Measurements from ENCODE around the gene PURB. TPM values are rescaled to one million over a fixed set of nuclear protein-coding genes. Genes with fewer than 3 reads are reported as not detected.
A peak's percentile ranks its signal among the peaks of the same experiment; 100 is the strongest.

Gene PURB
- total and polyA plus RNA-seq, 5 donors from 2014 or later = 1.1 to 29.9 (median 2.3) TPM

- H3K4me3 ChIP-seq (ENCODE audit: low read depth, low read length) = no peak overlapping the region
- H3K9me3 ChIP-seq (ENCODE audit: control insufficient read depth in 2 of 2, low read length in 2 of 2) = no peaks in the 10 kb centered on the region
- DNase-seq (no peak), ATAC-seq (ENCODE audit: low read depth in 2 of 2) (no peak)
- no peaks in the 10 kb centered on the region for H3K36me3 Mint-ChIP-seq
- H3K27ac Mint-ChIP-seq = no peak overlapping the region
- no peaks in the 10 kb centered on the region for H3K27me3 ChIP-seq (ENCODE audit: control insufficient read depth, insufficient read depth, low read length)
- H3K9me3 Mint-ChIP-seq = no peaks in the 10 kb centered on the region
- H3K27ac ChIP-seq (ENCODE audit: insufficient read depth, low read length, poor library complexity, severe bottlenecking) = no peak overlapping the region
- H3K27me3 Mint-ChIP-seq = no peaks in the 10 kb centered on the region
- peaks cover 5% of the 10 kb centered on the region for H3K4me1 ChIP-seq (ENCODE audit: control insufficient read depth, insufficient read depth, low read length, poor library complexity, severe bottlenecking)
- H3K36me3 ChIP-seq (ENCODE audit: control insufficient read depth, insufficient read depth, low read length) = no peaks in the 10 kb centered on the region
- peaks cover 4 to 9% (median 6%) of the 10 kb centered on the region in 4 donors for H3K4me1 Mint-ChIP-seq
- no peak overlapping the region for H3K4me3 Mint-ChIP-seq
Measured at GRCh38 chr7:44918029-44918428, 32.7 kb upstream of the PURB start.

GRCh38 chr7:44917465-44917864, 32.1 kb upstream of the PURB start:
- Mint-ChIP-seq H3K4me3 (no peak overlapping the region), H3K4me1 (peaks cover 4 to 9% (median 6%) of the 10 kb centered on the region in 4 donors), H3K36me3 (no peaks in the 10 kb centered on the region), H3K27ac (no peak overlapping the region), H3K9me3 (no peaks in the 10 kb centered on the region), H3K27me3 (no peaks in the 10 kb centered on the region)
- ATAC-seq (ENCODE audit: low read depth in 2 of 2) (no peak), DNase-seq (no peak)
- Histone ChIP-seq H3K36me3 (ENCODE audit: control insufficient read depth, insufficient read depth, low read length) (no peaks in the 10 kb centered on the region), H3K4me3 (ENCODE audit: low read depth, low read length) (no peak overlapping the region), H3K27me3 (ENCODE audit: control insufficient read depth, insufficient read depth, low read length) (no peaks in the 10 kb centered on the region), H3K4me1 (ENCODE audit: control insufficient read depth, insufficient read depth, low read length, poor library complexity, severe bottlenecking) (peaks cover 5% of the 10 kb centered on the region), H3K9me3 (ENCODE audit: control insufficient read depth in 2 of 2, low read length in 2 of 2) (no peaks in the 10 kb centered on the region), H3K27ac (ENCODE audit: insufficient read depth, low read length, poor library complexity, severe bottlenecking) (no peak overlapping the region)

DNA sequence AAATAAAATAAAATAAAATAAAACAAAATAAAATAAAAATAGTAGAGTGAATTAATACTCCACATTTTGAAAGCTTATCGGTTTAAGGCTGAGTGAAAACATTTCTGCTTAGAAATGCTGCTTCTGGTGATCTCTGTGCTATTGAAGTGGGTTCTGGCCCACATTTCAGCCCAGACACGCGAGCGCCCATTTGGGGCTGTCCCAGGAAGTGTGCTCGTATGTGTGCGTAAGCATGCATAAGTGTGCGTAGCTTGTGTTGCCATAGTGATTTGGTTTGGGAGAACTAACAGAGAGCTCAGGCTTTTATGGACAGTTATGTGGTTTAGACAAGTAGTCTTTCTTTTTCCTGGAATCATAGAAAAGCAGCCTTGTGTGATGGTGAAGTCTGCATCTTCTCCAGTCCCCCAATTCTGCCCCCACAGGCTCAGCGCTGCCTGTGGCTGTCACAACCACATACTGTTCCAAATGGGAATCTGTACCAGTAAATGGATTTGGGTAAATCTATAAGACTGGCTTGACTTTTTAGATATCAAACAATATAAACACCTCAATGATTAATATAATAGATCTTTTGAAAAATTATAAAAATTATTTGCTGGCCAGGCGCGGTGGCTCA, 29.8 kb upstream of the PURB start:
- Mint-ChIP-seq H3K4me1 (peaks cover 4 to 6% (median 5%) of the 10 kb centered on the region in 4 donors), H3K36me3 (no peaks in the 10 kb centered on the region), H3K9me3 (no peaks in the 10 kb centered on the region), H3K4me3 (peak overlapping the region in 2 of 4 donors; percentile 13 to 23), H3K27me3 (no peaks in the 10 kb centered on the region), H3K27ac (peak overlapping the region in 2 of 3 donors; percentile 41 to 89)
- Histone ChIP-seq H3K36me3 (ENCODE audit: control insufficient read depth, insufficient read depth, low read length) (no peaks in the 10 kb centered on the region), H3K4me3 (ENCODE audit: low read depth, low read length) (no peak overlapping the region), H3K4me1 (ENCODE audit: control insufficient read depth, insufficient read depth, low read length, poor library complexity, severe bottlenecking) (peaks cover 5% of the 10 kb centered on the region), H3K27ac (ENCODE audit: insufficient read depth, low read length, poor library complexity, severe bottlenecking) (peak overlapping the region; percentile 57), H3K27me3 (ENCODE audit: control insufficient read depth, insufficient read depth, low read length) (no peaks in the 10 kb centered on the region), H3K9me3 (ENCODE audit: control insufficient read depth in 2 of 2, low read length in 2 of 2) (no peaks in the 10 kb centered on the region)
- peak; percentile 91 to 94 for ATAC-seq (ENCODE audit: low read depth in 2 of 2)
- peak; percentile 46 to 66 (median 54) for DNase-seq

DNA sequence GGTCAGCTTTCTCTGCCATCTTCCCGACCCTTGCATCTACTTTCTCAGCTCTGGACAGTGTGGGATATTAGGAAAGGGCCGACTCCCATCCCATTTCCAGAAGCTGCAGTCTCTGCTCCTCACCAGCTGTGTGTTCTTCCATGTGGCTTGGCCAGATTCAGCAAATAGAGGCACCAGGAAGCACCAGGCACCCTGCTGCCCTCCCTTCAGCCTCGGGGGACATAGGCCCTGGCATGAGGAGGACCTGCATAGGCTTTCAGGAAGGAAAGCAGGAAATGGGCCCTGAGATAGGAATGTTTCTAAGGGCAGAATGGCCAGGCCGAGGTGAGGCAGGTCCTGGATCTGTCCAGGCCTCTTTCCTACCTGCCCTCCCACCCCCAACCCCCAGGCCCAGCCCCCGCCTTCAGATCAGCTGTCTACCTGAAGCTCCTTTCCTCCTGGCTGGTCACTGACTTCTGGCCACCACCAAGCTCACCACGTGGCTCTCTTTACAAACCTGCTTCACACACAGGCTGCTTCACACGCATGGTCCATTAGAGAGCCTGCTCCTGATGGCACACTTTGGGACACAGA, 27.5 kb upstream of the PURB start:
- ATAC-seq (ENCODE audit: low read depth in 2 of 2) = no peak
- Mint-ChIP-seq H3K4me1 (peaks cover 4 to 6% (median 5%) of the 10 kb centered on the region in 4 donors), H3K27ac (peak overlapping the region in 2 of 3 donors; percentile 47 to 81), H3K27me3 (no peaks in the 10 kb centered on the region), H3K9me3 (no peaks in the 10 kb centered on the region), H3K36me3 (no peaks in the 10 kb centered on the region), H3K4me3 (no peak overlapping the region)
- H3K9me3 ChIP-seq (ENCODE audit: control insufficient read depth in 2 of 2, low read length in 2 of 2) = no peaks in the 10 kb centered on the region
- H3K27me3 ChIP-seq (ENCODE audit: control insufficient read depth, insufficient read depth, low read length) = no peaks in the 10 kb centered on the region
- peaks cover 5% of the 10 kb centered on the region for H3K4me1 ChIP-seq (ENCODE audit: control insufficient read depth, insufficient read depth, low read length, poor library complexity, severe bottlenecking)
- no peaks in the 10 kb centered on the region for H3K36me3 ChIP-seq (ENCODE audit: control insufficient read depth, insufficient read depth, low read length)
- no peak overlapping the region for H3K27ac ChIP-seq (ENCODE audit: insufficient read depth, low read length, poor library complexity, severe bottlenecking)
- no peak overlapping the region for H3K4me3 ChIP-seq (ENCODE audit: low read depth, low read length)
- no peak for DNase-seq

DNA sequence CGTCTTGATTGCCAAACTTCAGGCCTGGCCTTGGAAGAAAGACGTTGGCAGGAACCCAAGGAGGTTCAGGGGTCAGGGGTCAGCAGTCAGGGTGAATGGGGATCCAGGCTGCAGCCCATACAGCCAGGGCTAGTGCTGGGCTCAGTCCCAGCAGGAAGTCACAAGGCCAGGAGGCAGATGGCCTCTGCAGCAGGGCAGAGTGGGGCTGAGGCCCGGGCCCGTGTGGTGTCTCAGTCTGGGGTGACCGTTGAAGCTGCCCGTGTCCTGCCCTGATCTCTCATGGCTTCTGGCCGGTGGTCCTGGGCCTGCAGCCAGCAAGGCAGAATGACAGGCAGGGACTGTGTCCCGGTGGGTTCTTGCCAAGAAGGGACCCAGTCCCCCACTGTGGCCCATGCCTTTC, 26.6 kb upstream of the PURB start:
- H3K27ac ChIP-seq (ENCODE audit: insufficient read depth, low read length, poor library complexity, severe bottlenecking) = no peak overlapping the region
- no peaks in the 10 kb centered on the region for H3K27me3 ChIP-seq (ENCODE audit: control insufficient read depth, insufficient read depth, low read length)
- H3K27ac Mint-ChIP-seq = no peak overlapping the region
- H3K27me3 Mint-ChIP-seq = peaks cover 3% of the 10 kb centered on the region
- no peak for DNase-seq
- no peak for ATAC-seq (ENCODE audit: low read depth in 2 of 2)
- no peaks in the 10 kb centered on the region for H3K36me3 Mint-ChIP-seq
- no peaks in the 10 kb centered on the region for H3K9me3 Mint-ChIP-seq
- H3K4me1 ChIP-seq (ENCODE audit: control insufficient read depth, insufficient read depth, low read length, poor library complexity, severe bottlenecking) = peaks cover 5% of the 10 kb centered on the region
- H3K4me1 Mint-ChIP-seq = peaks cover 4 to 6% (median 5%) of the 10 kb centered on the region in 4 donors
- no peak overlapping the region for H3K4me3 ChIP-seq (ENCODE audit: low read depth, low read length)
- H3K36me3 ChIP-seq (ENCODE audit: control insufficient read depth, insufficient read depth, low read length) = no peaks in the 10 kb centered on the region
- no peak overlapping the region for H3K4me3 Mint-ChIP-seq
- H3K9me3 ChIP-seq (ENCODE audit: control insufficient read depth in 2 of 2, low read length in 2 of 2) = no peaks in the 10 kb centered on the region

DNA sequence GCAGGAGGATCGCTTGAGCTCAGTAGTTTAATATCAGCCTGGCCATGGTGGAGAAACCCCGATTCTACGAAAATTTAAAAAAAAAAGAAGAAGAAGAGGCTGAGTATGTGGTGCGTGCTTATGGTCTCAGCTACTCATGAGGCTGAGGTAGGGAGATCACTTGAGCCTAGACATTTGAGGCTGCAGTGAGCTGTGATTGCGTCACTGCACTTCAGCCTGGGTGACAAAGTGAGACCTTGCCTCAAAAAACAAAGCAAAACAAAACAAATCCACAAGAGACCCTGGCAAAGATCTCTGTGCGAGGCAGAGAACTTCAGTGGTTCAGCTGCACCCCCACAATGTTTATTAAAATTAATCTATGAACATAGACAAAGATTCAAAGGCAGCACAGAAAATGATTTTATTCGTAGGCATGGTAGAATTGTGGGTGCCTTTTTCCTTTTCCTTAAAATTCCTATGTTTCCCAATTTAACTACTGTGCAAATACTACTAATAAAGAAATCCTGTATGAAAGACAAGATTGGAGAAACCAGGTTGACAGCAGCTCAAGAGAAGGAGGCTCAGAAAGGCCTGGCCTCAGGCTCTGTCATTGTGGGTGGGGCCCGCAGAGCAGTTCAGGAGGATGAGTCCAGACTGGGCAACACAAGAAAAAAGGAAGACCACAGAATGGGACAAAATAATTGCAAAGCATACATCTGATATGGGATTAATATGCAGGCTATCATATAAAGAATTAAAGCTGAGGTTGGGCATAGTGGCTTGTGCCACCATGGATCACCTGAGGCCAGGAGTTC, 24.5 kb upstream of the PURB start:
- no peaks in the 10 kb centered on the region for H3K36me3 Mint-ChIP-seq
- H3K9me3 ChIP-seq (ENCODE audit: control insufficient read depth in 2 of 2, low read length in 2 of 2) = no peaks in the 10 kb centered on the region
- H3K27ac ChIP-seq (ENCODE audit: insufficient read depth, low read length, poor library complexity, severe bottlenecking) = no peak overlapping the region
- no peaks in the 10 kb centered on the region for H3K36me3 ChIP-seq (ENCODE audit: control insufficient read depth, insufficient read depth, low read length)
- no peak overlapping the region for H3K4me3 Mint-ChIP-seq
- no peak overlapping the region for H3K4me3 ChIP-seq (ENCODE audit: low read depth, low read length)
- DNase-seq (no peak), ATAC-seq (ENCODE audit: low read depth in 2 of 2) (no peak)
- no peaks in the 10 kb centered on the region for H3K9me3 Mint-ChIP-seq
- no peak overlapping the region for H3K27ac Mint-ChIP-seq
- H3K4me1 Mint-ChIP-seq = peaks cover 0 to 3% (median under 1%) of the 10 kb centered on the region in 4 donors
- no peaks in the 10 kb centered on the region for H3K27me3 ChIP-seq (ENCODE audit: control insufficient read depth, insufficient read depth, low read length)
- peaks cover under 1% of the 10 kb centered on the region for H3K4me1 ChIP-seq (ENCODE audit: control insufficient read depth, insufficient read depth, low read length, poor library complexity, severe bottlenecking)
- H3K27me3 Mint-ChIP-seq = peaks cover 7% of the 10 kb centered on the region

GRCh38 chr7:44906965-44907364, 21.6 kb upstream of the PURB start:
- Histone ChIP-seq H3K9me3 (ENCODE audit: control insufficient read depth in 2 of 2, low read length in 2 of 2) (no peaks in the 10 kb centered on the region), H3K27ac (ENCODE audit: insufficient read depth, low read length, poor library complexity, severe bottlenecking) (no peak overlapping the region), H3K4me3 (ENCODE audit: low read depth, low read length) (no peak overlapping the region), H3K27me3 (ENCODE audit: control insufficient read depth, insufficient read depth, low read length) (no peaks in the 10 kb centered on the region), H3K4me1 (ENCODE audit: control insufficient read depth, insufficient read depth, low read length, poor library complexity, severe bottlenecking) (no peaks in the 10 kb centered on the region), H3K36me3 (ENCODE audit: control insufficient read depth, insufficient read depth, low read length) (no peaks in the 10 kb centered on the region)
- Mint-ChIP-seq H3K4me1 (no peaks in the 10 kb centered on the region), H3K27me3 (peaks cover 7% of the 10 kb centered on the region), H3K4me3 (no peak overlapping the region), H3K36me3 (no peaks in the 10 kb centered on the region), H3K9me3 (peaks cover 0 to 2% (median 0%) of the 10 kb centered on the region in 7 donors), H3K27ac (no peak overlapping the region)
- DNase-seq (no peak), ATAC-seq (ENCODE audit: low read depth in 2 of 2) (no peak)
